ENCODE data around the gene COL18A1.

Gene COL18A1

GRCh38 chr21:45408801-45409261, 3.9 kb downstream of the COL18A1 start:
- TF ChIP-seq CTCF (conservative IDR thresholded peaks at IDR 0.05) (no peak), ZFX (IDR thresholded peaks at IDR 0.05) (no peak)
- H3K27ac ChIP-seq, result peak overlapping the region; percentile 51

DNA sequence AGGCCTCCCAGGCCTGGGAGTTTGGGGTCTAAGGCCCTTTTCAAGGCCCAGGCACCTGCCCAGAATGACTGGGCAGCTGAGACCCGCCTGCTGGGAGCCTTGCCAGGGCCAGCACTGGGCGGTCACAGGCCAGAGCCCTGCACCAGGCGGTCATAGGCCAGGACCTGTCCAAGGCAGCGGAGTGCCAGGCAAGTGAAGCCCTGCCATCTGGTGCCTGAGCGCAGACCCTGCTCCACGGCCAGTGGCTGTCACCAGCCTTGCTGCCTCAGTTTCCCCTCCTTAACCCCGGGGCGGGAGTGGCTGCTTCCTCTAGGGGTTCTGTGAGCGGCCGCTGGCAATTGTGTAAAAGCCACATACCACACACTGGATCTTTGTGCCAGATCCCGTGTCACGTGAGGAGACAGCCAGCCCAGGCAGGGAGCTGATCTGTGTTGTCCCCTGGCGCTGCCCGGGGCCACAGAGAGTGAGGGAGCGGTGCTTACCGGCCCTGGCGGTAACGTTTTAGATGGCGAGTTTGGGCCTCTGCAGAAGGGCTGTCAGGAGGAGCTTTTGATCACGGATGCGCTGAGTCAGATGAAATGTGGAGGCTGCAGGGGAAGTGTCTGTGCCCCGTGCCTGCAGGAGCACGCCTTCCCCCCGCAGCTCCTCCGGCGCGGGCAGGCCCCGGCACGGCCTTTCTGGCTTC, 4.6 kb downstream of the COL18A1 start:
- TF ChIP-seq CTCF (conservative IDR thresholded peaks at IDR 0.05) (no peak), ZFX (IDR thresholded peaks at IDR 0.05) (no peak)
- H3K27ac ChIP-seq, result no peak overlapping the region

DNA sequence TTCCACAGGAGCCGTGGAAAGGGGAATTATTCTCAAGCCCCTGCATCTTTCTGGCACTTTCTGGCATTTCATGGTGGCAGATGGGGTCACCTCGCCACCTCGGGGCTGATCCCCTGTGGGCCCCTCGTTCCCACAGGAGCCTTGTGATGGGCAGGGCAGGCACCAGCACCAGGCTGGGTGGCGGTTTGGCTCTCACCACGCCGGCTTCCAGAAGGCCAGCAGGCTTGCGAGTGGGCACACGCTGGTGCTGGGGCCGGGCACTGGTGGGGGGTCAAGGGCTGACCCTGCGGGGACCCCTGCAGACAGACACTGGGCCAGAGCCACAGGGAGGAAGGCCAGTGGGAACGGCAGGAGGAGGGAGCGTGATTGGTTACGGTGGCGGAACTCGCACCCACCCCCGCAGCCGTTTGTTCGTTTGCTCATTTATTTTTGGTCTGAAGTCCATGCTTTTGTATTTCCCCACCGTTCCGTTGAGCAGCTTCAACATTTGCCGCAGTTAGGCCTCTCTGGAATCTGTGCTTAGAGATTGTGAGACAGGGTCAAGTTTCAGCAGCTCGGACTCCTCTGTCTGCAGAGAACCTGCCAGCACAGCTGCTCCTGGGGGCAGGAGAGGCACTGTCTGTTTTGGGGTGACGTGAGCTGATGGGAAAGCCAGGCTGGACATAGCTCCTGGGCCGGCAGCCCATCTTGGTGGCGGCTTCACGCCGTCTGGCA, 5.3 kb downstream of the COL18A1 start:
- TF ChIP-seq CTCF (conservative IDR thresholded peaks at IDR 0.05), result no peak
- no peak for TF ChIP-seq ZFX (IDR thresholded peaks at IDR 0.05)
- H3K27ac ChIP-seq, result no peak overlapping the region

DNA sequence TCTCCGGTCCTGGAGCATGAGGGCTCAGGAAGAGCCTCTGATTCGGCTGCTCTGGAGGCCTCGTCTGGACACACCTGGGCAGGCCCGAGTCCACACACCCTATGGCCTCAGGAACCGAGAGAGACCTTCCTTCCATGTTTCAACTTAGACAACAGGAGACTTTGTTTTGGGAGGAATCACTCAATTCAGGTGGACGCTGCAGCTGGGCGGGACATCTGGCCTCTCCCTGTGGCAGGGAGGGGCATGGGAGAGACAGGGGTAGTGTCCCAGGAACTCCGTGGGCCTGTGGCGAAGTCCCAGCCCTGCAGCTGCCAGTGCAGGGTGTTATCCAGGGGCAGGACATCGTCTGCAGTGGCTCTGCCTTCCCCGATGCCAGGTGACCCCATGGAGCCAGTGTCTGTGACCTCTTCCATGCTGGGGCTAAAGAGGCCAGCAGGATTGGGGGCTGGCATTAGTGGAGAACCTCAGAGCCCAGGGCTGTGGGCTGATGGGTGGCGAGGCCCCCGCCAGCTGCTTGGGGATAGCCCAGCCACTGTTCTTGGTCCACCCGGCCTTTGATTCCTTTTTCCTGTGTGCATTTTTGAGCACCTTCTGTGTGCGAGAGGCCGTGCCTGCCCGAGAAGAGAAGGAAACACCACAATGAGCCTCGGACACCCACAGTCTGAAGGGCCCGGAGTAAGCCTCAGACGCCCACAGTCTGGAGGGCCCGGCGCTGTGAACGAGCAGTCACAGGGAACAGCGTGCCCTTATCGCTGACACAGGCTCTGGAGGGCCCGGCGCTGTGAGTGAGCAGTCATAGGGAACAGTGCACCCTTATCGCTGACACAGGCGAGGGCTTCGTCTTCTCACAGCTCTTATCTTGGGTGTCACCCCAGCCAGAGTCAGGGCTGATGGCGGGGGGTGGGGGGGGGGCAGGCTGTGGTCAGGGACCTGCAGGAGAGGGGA, 6.2 kb downstream of the COL18A1 start:
- TF ChIP-seq ZFX (IDR thresholded peaks at IDR 0.05) (no peak), CTCF (conservative IDR thresholded peaks at IDR 0.05) (no peak)
- no peak overlapping the region for H3K27ac ChIP-seq

DNA sequence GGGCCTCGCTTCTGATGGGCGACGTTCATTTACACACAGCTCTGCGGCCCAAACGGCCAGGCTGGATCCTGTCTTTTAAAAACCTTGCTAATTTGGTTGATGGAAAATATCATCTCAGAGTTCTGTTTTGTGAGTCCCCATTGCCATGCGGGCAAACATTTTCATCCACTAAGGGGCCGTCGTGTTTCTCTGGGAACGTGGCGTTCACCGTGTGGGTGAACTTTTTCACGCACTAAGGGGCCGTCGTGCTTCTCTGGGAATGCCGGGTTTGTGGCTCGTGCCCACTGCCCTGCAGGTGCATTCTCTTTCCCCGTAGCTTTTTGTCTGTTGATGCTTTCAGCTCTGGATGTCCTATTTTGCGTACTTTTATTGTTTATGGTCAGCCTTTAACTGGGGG, 6.8 kb downstream of the COL18A1 start:
- no peak for TF ChIP-seq CTCF (conservative IDR thresholded peaks at IDR 0.05)
- no peak for TF ChIP-seq ZFX (IDR thresholded peaks at IDR 0.05)

GRCh38 chr21:45412491-45412890, 7.5 kb downstream of the COL18A1 start:
- no peak for TF ChIP-seq ZFX (IDR thresholded peaks at IDR 0.05)
- TF ChIP-seq CTCF (conservative IDR thresholded peaks at IDR 0.05), result no peak
- H3K27ac ChIP-seq, result no peak overlapping the region

More for the DNA sequence above, 6.8 kb downstream of the COL18A1 start:
- H3K27ac ChIP-seq, result no peak overlapping the region
